GM12891 (cell line): ENCODE data around the gene AUH.

ENCODE experiments used
- PAX5 ChIP-seq: IDR thresholded peaks from 2 replicates; pipeline ENCODE4 v1.6.1; 2011; ENCODE audit warnings: low read length, moderate library complexity, mild to moderate bottlenecking; ENCODE audit not compliant: insufficient read depth, severe bottlenecking
- POLR2A ChIP-seq: IDR thresholded peaks from 2 replicates; pipeline ENCODE4 v1.6.1; 2011; ENCODE audit warnings: low read depth, low read length, control low read depth
- TAF1 ChIP-seq: IDR thresholded peaks from 2 replicates; pipeline ENCODE4 v1.6.1; 2011; ENCODE audit warnings: low read depth, low read length, control low read depth

DNA sequence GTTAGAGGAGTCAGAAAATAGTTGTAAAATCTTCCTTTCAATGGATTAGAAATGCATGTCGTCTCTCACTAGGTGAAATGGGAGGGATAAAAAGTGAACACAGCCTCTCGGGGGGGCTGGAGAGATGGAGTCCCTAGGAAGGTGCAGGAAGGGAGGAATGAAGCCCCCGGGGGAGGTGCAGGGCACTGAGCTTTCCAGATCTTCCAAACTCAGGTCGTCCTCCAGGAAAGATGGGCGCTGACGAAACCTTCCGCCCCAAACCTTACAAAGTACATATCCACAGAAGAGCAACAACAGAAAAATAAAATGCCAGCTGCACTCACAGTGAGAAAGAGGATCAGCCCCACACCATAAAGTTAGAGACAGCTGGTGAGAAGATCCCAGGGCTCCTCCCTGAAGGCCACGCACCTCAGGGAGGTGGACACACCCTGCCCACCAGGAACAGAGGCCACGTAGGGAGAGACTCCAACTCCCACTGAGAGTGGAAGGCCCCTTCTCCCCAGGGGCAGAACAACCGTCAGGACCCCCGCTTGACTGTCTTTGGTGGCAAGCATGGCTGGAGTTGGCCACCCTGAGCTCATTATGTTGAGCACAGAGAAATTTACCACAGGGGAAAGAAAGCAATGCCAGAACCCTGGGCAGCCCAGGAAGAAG lies 174.3 kb downstream of the AUH start:
- TF ChIP-seq TAF1 (no peak), POLR2A (no peak), PAX5 (no peak)
